Tibial artery (tissue), 4 donors: ENCODE results near the gene SMU1.

Source experiments
- DNase-seq, 2 donors: peaks; one replicate each; pipeline ENCODE4 v3.0.0-alpha.2; 2019
- H3K27ac ChIP-seq, 2 donors: fragments of 200-600 bp; sonication (generic) in 1 of 2; 1 replicate in 1 of 2; 2 replicates in 1 of 2; pipeline ENCODE4 v1.5.1; 2018 to 2019; ENCODE audit warnings: mild to moderate bottlenecking in 1 of 2
- H3K27me3 ChIP-seq, 2 donors: fragments of 200-600 bp; sonication (generic) in 1 of 2; one replicate each; pipeline versions ENCODE4 v1.5.1 to v1.6.0; 2016 to 2019
- H3K36me3 ChIP-seq, 3 donors: fragments of 200-600 bp; sonication (generic) in 2 of 3; one replicate each; pipeline ENCODE4 v1.5.1; 2016 to 2019; ENCODE audit warnings: mild to moderate bottlenecking in 2 of 3
- H3K4me1 ChIP-seq, 4 donors: fragments of 200-600 bp; sonication (generic) in 2 of 4; 1 replicate in 3 of 4; 2 replicates in 1 of 4; pipeline ENCODE4 v1.5.1; 2016 to 2019
- H3K4me3 ChIP-seq, 2 donors: fragments of 200-600 bp; sonication (generic) in 1 of 2; 1 replicate in 1 of 2; 2 replicates in 1 of 2; pipeline ENCODE4 v1.5.1; 2018 to 2019; ENCODE audit warnings: mild to moderate bottlenecking in 2 of 2
- H3K9me3 ChIP-seq, 3 donors: fragments of 200-600 bp; sonication (generic) in 1 of 3; one replicate each; pipeline ENCODE4 v1.5.1; 2016 to 2019
- intact Hi-C: fragments of 100-400 bp; cut with DNase I; formaldehyde crosslinking; loops from one replicate; pipeline ENCODE4 v1.15.0; 2023; ENCODE audit warnings: low total_unique reads
- TF ChIP-seq, protein P1 (sequence below), 2 experiments: fragments of 200-600 bp in 1 of 2; fragments of 450-650 bp in 1 of 2; IDR thresholded peaks; one replicate each; pipeline ENCODE4 v1.5.1; 2017 to 2019; ENCODE audit warnings: antibody characterized with exemption in 2 of 2, mild to moderate bottlenecking in 1 of 2, moderate library complexity in 1 of 2

SMU1 gene

GRCh38 chr9:33051144-33051543, 25.3 kb downstream of the SMU1 start:
- Histone ChIP-seq H3K36me3 (peaks cover 51 to 92% (median 71%) of the 10 kb centered on the region in 3 donors), H3K27ac (no peak overlapping the region)
- intact Hi-C loops, result no loop called here

DNA sequence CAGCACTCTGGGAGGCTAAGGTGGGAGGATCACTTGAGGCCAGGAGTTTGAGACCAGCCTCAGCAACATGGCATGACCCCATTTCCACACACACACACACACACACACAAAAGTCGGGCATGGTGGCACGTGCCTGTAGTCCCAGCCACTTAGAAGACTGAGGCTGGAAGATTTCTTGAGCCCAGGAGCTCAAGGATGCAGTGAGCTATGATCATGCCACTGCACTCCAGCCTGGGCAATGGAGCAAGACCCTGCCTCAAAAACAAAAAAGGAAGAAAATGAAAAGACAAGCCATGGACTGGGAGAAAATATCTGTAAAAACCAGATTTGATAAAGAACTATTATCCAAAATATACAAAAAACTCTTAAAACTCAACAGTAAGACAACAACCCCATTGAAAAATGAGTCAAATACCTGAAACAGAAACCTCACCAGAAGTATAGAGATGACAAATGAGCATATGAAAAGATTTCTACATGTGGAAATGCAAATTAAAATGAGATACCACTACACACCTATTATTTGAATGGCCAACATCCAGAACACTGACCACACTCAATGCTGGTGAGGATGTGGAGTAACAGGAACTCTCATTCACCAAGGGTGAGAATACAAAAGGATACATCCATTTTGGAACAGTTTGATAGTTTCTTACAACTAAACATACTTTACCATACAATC, 26.7 kb downstream of the SMU1 start:
- Histone ChIP-seq H3K27ac (no peak overlapping the region), H3K4me3 (no peak overlapping the region), H3K27me3 (no peaks in the 10 kb centered on the region), H3K36me3 (peaks cover 43 to 81% (median 62%) of the 10 kb centered on the region in 3 donors), H3K4me1 (peaks cover 0 to 1% (median 0%) of the 10 kb centered on the region in 4 donors), H3K9me3 (no peaks in the 10 kb centered on the region)
- DNase-seq, result no peak
- TF ChIP-seq, protein P1, sequence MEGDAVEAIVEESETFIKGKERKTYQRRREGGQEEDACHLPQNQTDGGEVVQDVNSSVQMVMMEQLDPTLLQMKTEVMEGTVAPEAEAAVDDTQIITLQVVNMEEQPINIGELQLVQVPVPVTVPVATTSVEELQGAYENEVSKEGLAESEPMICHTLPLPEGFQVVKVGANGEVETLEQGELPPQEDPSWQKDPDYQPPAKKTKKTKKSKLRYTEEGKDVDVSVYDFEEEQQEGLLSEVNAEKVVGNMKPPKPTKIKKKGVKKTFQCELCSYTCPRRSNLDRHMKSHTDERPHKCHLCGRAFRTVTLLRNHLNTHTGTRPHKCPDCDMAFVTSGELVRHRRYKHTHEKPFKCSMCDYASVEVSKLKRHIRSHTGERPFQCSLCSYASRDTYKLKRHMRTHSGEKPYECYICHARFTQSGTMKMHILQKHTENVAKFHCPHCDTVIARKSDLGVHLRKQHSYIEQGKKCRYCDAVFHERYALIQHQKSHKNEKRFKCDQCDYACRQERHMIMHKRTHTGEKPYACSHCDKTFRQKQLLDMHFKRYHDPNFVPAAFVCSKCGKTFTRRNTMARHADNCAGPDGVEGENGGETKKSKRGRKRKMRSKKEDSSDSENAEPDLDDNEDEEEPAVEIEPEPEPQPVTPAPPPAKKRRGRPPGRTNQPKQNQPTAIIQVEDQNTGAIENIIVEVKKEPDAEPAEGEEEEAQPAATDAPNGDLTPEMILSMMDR (IDR thresholded peaks at IDR 0.05), result no peak
- intact Hi-C loops, result no loop called here

More at GRCh38 chr9:33051144-33051543, 25.3 kb downstream of the SMU1 start:
- no peak for DNase-seq
- no peak overlapping the region for H3K4me3 ChIP-seq
- no peaks in the 10 kb centered on the region for H3K9me3 ChIP-seq
- no peaks in the 10 kb centered on the region for H3K4me1 ChIP-seq
- TF ChIP-seq, protein P1 (IDR thresholded peaks at IDR 0.05), result no peak
- no peaks in the 10 kb centered on the region for H3K27me3 ChIP-seq

DNA sequence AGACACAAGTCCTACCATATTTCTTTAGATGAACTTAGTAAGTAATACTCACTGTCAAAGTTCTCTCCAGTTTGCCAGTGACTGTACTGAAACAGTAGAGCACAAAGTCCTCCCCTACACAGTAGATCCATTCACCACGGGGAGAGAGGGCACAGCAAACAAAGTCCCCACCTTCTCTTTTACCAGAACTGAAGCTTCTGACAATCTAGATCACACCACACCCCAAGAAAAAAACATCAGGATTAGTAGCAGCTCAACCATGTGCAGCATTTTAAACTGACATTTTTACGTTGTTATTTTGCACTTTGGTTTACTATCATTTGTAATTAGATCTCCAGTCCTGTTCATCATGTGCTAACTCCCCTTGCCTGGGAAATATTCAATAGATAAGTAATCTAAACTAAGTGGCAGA, 28.4 kb downstream of the SMU1 start:
- Histone ChIP-seq H3K27me3 (no peaks in the 10 kb centered on the region), H3K4me1 (peaks cover 0 to 7% (median 5%) of the 10 kb centered on the region in 4 donors), H3K27ac (no peak overlapping the region), H3K36me3 (peaks cover 31 to 63% (median 45%) of the 10 kb centered on the region in 3 donors), H3K4me3 (no peak overlapping the region), H3K9me3 (no peaks in the 10 kb centered on the region)
- intact Hi-C loops, result no loop called here
- TF ChIP-seq, protein P1 (IDR thresholded peaks at IDR 0.05), result no peak
- DNase-seq, result no peak

DNA sequence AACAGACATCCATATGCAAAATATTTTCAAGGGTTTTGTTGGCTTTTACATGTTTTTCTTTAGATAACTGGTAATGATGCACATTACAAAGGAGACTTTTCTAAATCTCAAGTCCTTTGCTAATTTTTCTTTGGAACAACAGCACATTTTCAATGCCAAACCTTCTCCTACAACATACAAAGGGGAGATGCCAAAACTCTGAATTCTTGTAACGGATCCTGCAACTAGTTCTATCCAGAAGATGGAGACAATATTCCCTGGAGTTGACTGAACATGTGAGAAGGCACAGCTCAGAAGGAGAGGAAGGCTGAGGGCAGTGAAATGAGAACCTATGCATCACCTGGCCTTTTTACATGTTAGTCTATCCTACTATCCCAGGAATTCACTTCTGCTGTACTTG, 30.4 kb downstream of the SMU1 start:
- no peak overlapping the region for H3K4me3 ChIP-seq
- intact Hi-C loops, result no loop called here

GRCh38 chr9:33044677-33045282, 31.7 kb downstream of the SMU1 start:
- intact Hi-C loops, result no loop called here
- H3K36me3 ChIP-seq, result peaks cover 13 to 44% (median 39%) of the 10 kb centered on the region in 3 donors
- DNase-seq, result no peak

More for the DNA sequence above, 30.4 kb downstream of the SMU1 start:
- Histone ChIP-seq H3K4me1 (peaks cover 0 to 7% (median 5%) of the 10 kb centered on the region in 4 donors), H3K27ac (no peak overlapping the region), H3K9me3 (no peaks in the 10 kb centered on the region), H3K36me3 (peaks cover 13 to 43% (median 32%) of the 10 kb centered on the region in 3 donors), H3K27me3 (no peaks in the 10 kb centered on the region)
- TF ChIP-seq, protein P1 (IDR thresholded peaks at IDR 0.05), result no peak
- DNase-seq, result no peak

More at GRCh38 chr9:33044677-33045282, 31.7 kb downstream of the SMU1 start:
- TF ChIP-seq, protein P1 (IDR thresholded peaks at IDR 0.05), result peak in 1 of 2 experiments; percentile 9
- Histone ChIP-seq H3K27ac (peak overlapping the region; percentile 89 to 97), H3K4me1 (peaks cover 0 to 7% (median 5%) of the 10 kb centered on the region in 4 donors), H3K27me3 (no peaks in the 10 kb centered on the region), H3K4me3 (peak overlapping the region; percentile 58 to 74), H3K9me3 (no peaks in the 10 kb centered on the region)
